HepG2 (cell line): ENCODE measurements around the gene EFCAB8. TPM values are rescaled to one million over a fixed set of nuclear protein-coding genes. Genes with fewer than 3 reads are reported as not detected.

Source experiments
- ATF1 ChIP-seq: IDR thresholded peaks from 2 replicates; pipeline ENCODE4 v1.6.1; 2016; ENCODE audit warnings: mild to moderate bottlenecking, control low read depth
- BHLHE40 ChIP-seq: IDR thresholded peaks from 2 replicates; pipeline ENCODE4 v1.6.1; 2011; ENCODE audit warnings: low read length, improper control_type of control experiment
- BORCS8-MEF2B ChIP-seq: sonication (generic); formaldehyde crosslinking; IDR thresholded peaks from 2 replicates; pipeline ENCODE4 v1.8.0; 2022; ENCODE audit warnings: mild to moderate bottlenecking, missing genetic modification reagents
- CHD4 ChIP-seq: fragments of 200-600 bp; sonication (generic); IDR thresholded peaks from 2 replicates; pipeline ENCODE4 v1.7.0; 2017; ENCODE audit warnings: mild to moderate bottlenecking, low read length, borderline replicate concordance
- DR1 ChIP-seq: sonication (generic); formaldehyde crosslinking; IDR thresholded peaks from 2 replicates; pipeline ENCODE4 v1.8.0; 2021; ENCODE audit warnings: mild to moderate bottlenecking, missing genetic modification reagents, inconsistent platforms
- ELF1 ChIP-seq: sonication (generic); formaldehyde crosslinking; IDR thresholded peaks from 2 replicates; pipeline ENCODE4 v1.4.0; 2020; ENCODE audit warnings: missing genetic modification reagents
- HOXA7 ChIP-seq: sonication (generic); formaldehyde crosslinking; IDR thresholded peaks from 2 replicates; pipeline ENCODE4 v1.8.1; 2022; ENCODE audit warnings: mild to moderate bottlenecking, missing genetic modification reagents, moderate library complexity
- JUNB ChIP-seq: sonication (generic); formaldehyde crosslinking; IDR thresholded peaks from 2 replicates; pipeline ENCODE4 v1.8.0; 2022; ENCODE audit warnings: missing genetic modification reagents, mild to moderate bottlenecking, borderline replicate concordance
- KDM1A ChIP-seq: IDR thresholded peaks from 2 replicates; pipeline ENCODE4 v1.6.1; 2016; ENCODE audit warnings: missing compliant biosample characterization
- KLF12 ChIP-seq: sonication (generic); formaldehyde crosslinking; IDR thresholded peaks from 2 replicates; pipeline ENCODE4 v1.4.0; 2020; ENCODE audit warnings: missing genetic modification reagents, borderline replicate concordance
- KLF15 ChIP-seq: sonication (generic); formaldehyde crosslinking; IDR thresholded peaks from 2 replicates; pipeline ENCODE4 v1.8.1; 2023; ENCODE audit warnings: borderline replicate concordance, mild to moderate bottlenecking, inconsistent platforms, missing genetic modification reagents, mixed read lengths
- MTF2 ChIP-seq: sonication (generic); formaldehyde crosslinking; IDR thresholded peaks from 2 replicates; pipeline ENCODE4 v1.5.0; 2020; ENCODE audit warnings: missing genetic modification reagents, borderline replicate concordance
- SIX4 ChIP-seq: sonication (generic); formaldehyde crosslinking; IDR thresholded peaks from 2 replicates; pipeline ENCODE4 v1.4.0; 2020; ENCODE audit warnings: missing genetic modification reagents
- ZFY ChIP-seq: sonication (generic); formaldehyde crosslinking; IDR thresholded peaks from 2 replicates; pipeline ENCODE4 v1.4.0; 2020; ENCODE audit warnings: missing genetic modification reagents
- ZNF101 ChIP-seq: sonication (generic); formaldehyde crosslinking; IDR thresholded peaks from 2 replicates; pipeline ENCODE4 v1.4.0; 2020; ENCODE audit warnings: mild to moderate bottlenecking, low read depth, missing genetic modification reagents, borderline replicate concordance
- ZNF331 ChIP-seq: sonication (generic); formaldehyde crosslinking; IDR thresholded peaks from 2 replicates; pipeline ENCODE4 v1.4.0; 2020; ENCODE audit warnings: missing genetic modification reagents
- ZNF639 ChIP-seq: conservative IDR thresholded peaks from 2 replicates; pipeline ENCODE4 v1.6.1; 2018; ENCODE audit warnings: missing genetic modification reagents
- ZNF816 ChIP-seq: sonication (generic); formaldehyde crosslinking; IDR thresholded peaks from 2 replicates; pipeline ENCODE4 v1.8.0; 2022; ENCODE audit warnings: missing genetic modification reagents, mild to moderate bottlenecking, borderline replicate concordance
- ZSCAN20 ChIP-seq: sonication (generic); formaldehyde crosslinking; IDR thresholded peaks from 2 replicates; pipeline ENCODE4 v1.4.0; 2020; ENCODE audit warnings: missing genetic modification reagents, mild to moderate bottlenecking, borderline replicate concordance
- polyA plus RNA-seq, 8 experiments: library from polyadenylated mRNA; depleted of rRNA in 3 of 8; stranded (reverse) in 7 of 8; unstranded in 1 of 8; fragments of >200 nt; fragmentation: Illumina TruSeq in 4 of 8; extraction: Trizol in 4 of 8; gene quantifications; 2 replicates each; pipeline versions ENCODE4 v1.2.1 to v1.2.3, GENCODE V29; 2011 to 2016; ENCODE audit warnings: low read depth in 4 of 8, missing spikeins in 1 of 8, mixed read lengths in 1 of 8; ENCODE audit not compliant: insufficient read depth in 1 of 8
- total RNA-seq, 5 experiments: library from RNA; depleted of rRNA; stranded (reverse); fragments of >200 nt; fragmentation: Illumina TruSeq; extraction: Trizol; gene quantifications; 2 replicates each; pipeline ENCODE4 v1.2.3, GENCODE V29; 2016; ENCODE audit warnings: low read depth in 1 of 5
- TF ChIP-seq, protein P1 (sequence below): sonication (generic); formaldehyde crosslinking; IDR thresholded peaks from 2 replicates; pipeline ENCODE4 v1.9.0; 2022; ENCODE audit warnings: low read depth, missing genetic modification reagents
- TF ChIP-seq, protein P2 (sequence below): sonication (generic); formaldehyde crosslinking; IDR thresholded peaks from 2 replicates; pipeline ENCODE4 v1.4.0; 2020; ENCODE audit warnings: mild to moderate bottlenecking, missing genetic modification reagents
- TF ChIP-seq, protein P3 (sequence below): sonication (generic); formaldehyde crosslinking; IDR thresholded peaks from 2 replicates; pipeline ENCODE4 v1.8.1; 2023; ENCODE audit warnings: mild to moderate bottlenecking, moderate library complexity, missing genetic modification reagents
- TF ChIP-seq, protein P4 (sequence below): sonication (generic); formaldehyde crosslinking; IDR thresholded peaks from 2 replicates; pipeline ENCODE4 v1.4.0; 2020; ENCODE audit warnings: missing genetic modification reagents

Gene EFCAB8
- total and polyA plus RNA-seq, 2 of the 13 experiments (the other 11 are each of a cell fraction or from before 2014, with no cell fraction given) = 0.15 to 0.22 TPM

GRCh38 chr20:32982617-32983458, 124.1 kb downstream of the EFCAB8 start (continued):
- TF ChIP-seq ZSCAN20 (CRISPR knock-in tag) (no peak), BORCS8-MEF2B (CRISPR knock-in tag) (no peak), ZNF816 (no peak), ELF1 (CRISPR knock-in tag) (no peak), ZFY (CRISPR knock-in tag) (peak; percentile 50), JUNB (CRISPR knock-in tag) (no peak), KLF15 (CRISPR knock-in tag) (no peak), HOXA7 (no peak), MTF2 (CRISPR knock-in tag) (no peak), SIX4 (CRISPR knock-in tag) (no peak), KDM1A (CRISPR knock-in tag) (peak; percentile 65; the same call in 1 of the 2 replicates), DR1 (no peak), ZNF101 (CRISPR knock-in tag) (no peak), CHD4 (no peak), ZNF331 (CRISPR knock-in tag) (no peak), ATF1 (no peak), BHLHE40 (no peak), KLF12 (CRISPR knock-in tag) (no peak), ZNF639 (CRISPR knock-in tag) (no peak)
- TF ChIP-seq, protein P1, sequence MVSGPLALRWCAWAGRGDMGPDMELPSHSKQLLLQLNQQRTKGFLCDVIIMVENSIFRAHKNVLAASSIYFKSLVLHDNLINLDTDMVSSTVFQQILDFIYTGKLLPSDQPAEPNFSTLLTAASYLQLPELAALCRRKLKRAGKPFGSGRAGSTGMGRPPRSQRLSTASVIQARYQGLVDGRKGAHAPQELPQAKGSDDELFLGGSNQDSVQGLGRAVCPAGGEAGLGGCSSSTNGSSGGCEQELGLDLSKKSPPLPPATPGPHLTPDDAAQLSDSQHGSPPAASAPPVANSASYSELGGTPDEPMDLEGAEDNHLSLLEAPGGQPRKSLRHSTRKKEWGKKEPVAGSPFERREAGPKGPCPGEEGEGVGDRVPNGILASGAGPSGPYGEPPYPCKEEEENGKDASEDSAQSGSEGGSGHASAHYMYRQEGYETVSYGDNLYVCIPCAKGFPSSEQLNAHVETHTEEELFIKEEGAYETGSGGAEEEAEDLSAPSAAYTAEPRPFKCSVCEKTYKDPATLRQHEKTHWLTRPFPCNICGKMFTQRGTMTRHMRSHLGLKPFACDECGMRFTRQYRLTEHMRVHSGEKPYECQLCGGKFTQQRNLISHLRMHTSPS (CRISPR knock-in tag) = no peak
- TF ChIP-seq, protein P2, sequence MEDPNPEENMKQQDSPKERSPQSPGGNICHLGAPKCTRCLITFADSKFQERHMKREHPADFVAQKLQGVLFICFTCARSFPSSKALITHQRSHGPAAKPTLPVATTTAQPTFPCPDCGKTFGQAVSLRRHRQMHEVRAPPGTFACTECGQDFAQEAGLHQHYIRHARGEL (CRISPR knock-in tag) = no peak
- TF ChIP-seq, protein P3, sequence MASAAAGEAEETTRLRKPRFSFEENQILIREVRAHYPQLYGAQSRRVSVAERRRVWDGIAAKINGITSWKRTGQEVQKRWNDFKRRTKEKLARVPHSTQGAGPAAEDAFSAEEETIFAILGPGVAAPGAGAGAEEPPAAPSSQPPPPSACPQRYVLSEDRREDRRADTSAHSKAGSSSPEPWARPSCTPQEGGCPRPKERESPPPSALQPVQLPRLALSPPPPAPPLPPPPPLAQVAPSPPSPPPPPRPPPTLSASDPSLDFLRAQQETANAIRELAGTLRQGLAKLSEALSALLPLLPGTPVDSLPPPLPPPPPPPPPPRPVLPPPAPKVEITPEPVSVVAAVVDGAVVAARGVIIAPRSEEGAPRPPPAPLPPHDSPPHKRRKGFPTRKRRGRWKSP (CRISPR knock-in tag) = no peak
- TF ChIP-seq, protein P4, sequence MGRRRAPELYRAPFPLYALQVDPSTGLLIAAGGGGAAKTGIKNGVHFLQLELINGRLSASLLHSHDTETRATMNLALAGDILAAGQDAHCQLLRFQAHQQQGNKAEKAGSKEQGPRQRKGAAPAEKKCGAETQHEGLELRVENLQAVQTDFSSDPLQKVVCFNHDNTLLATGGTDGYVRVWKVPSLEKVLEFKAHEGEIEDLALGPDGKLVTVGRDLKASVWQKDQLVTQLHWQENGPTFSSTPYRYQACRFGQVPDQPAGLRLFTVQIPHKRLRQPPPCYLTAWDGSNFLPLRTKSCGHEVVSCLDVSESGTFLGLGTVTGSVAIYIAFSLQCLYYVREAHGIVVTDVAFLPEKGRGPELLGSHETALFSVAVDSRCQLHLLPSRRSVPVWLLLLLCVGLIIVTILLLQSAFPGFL = no peak
